Stimulated activated CD4-positive, alpha-beta T cell treated with anti-CD3 and anti-CD28 coated beads, Interleukin-1b, Interleukin-23, amount 100 ng/mL, for 24 hours (primary cell): ENCODE measurements around the gene PLEKHG4.

Source experiments
- DNase-seq, 4 experiments: peaks; one replicate each; pipeline ENCODE4 v3.0.0-alpha.2; 2020; ENCODE audit warnings: low read depth in 4 of 4, low spot score in 1 of 4

The PLEKHG4 gene

GRCh38 chr16:67286441-67287235 lies 7.3 kb downstream of the PLEKHG4 start:
- no peak for DNase-seq

- DNase-seq = no peak
These were observed 8.6 kb downstream of the PLEKHG4 start for GRCh38 chr16:67287960-67288359.

GRCh38 chr16:67291461-67291860 lies 12.1 kb downstream of the PLEKHG4 start:
- DNase-seq = no peak

GRCh38 chr16:67294171-67294757 lies 14.9 kb downstream of the PLEKHG4 start:
- no peak for DNase-seq

GRCh38 chr16:67294938-67295361 lies 15.6 kb downstream of the PLEKHG4 start:
- no peak for DNase-seq

GRCh38 chr16:67296420-67296819 lies 17.1 kb downstream of the PLEKHG4 start:
- DNase-seq = no peak

GRCh38 chr16:67298277-67298676 lies 18.9 kb downstream of the PLEKHG4 start:
- no peak for DNase-seq

GRCh38 chr16:67299269-67299668 lies 19.9 kb downstream of the PLEKHG4 start:
- DNase-seq = no peak

GRCh38 chr16:67301080-67301782 lies 21.9 kb downstream of the PLEKHG4 start:
- DNase-seq = no peak

- no peak for DNase-seq
These were observed 22.7 kb downstream of the PLEKHG4 start for GRCh38 chr16:67302076-67302475.

GRCh38 chr16:67302970-67303369 lies 23.6 kb downstream of the PLEKHG4 start:
- no peak for DNase-seq

- no peak for DNase-seq
These were observed 24.7 kb downstream of the PLEKHG4 start for GRCh38 chr16:67304020-67304419.

GRCh38 chr16:67305216-67306071 lies 26.1 kb downstream of the PLEKHG4 start:
- no peak for DNase-seq

GRCh38 chr16:67310561-67310960 lies 31.2 kb downstream of the PLEKHG4 start:
- no peak for DNase-seq

GRCh38 chr16:67311607-67312488 lies 32.5 kb downstream of the PLEKHG4 start:
- peak; percentile 60 to 86 (median 72) for DNase-seq

GRCh38 chr16:67312719-67313118 lies 33.4 kb downstream of the PLEKHG4 start:
- DNase-seq = no peak

- DNase-seq = no peak
These were observed 38.5 kb downstream of the PLEKHG4 start for GRCh38 chr16:67317853-67318252.

GRCh38 chr16:67326115-67326471 lies 46.8 kb downstream of the PLEKHG4 start:
- DNase-seq = no peak

- DNase-seq = peak in 3 of 4 experiments; percentile 26 to 67 (median 36)
These were observed 47.4 kb downstream of the PLEKHG4 start, which contains the start of the genes KCTD19 and LRRC36 for GRCh38 chr16:67326472-67327309. Gene KCTD19 (minus strand): TSS chr16:67326741. CDS start chr16:67326707, 34 bp downstream. Gene LRRC36 (plus strand): TSS chr16:67326815. CDS start chr16:67326863, 48 bp downstream.
